Esophagus squamous epithelium (tissue), 4 donors: ENCODE results near the gene TFF2.

Experiments
- CTCF ChIP-seq, 6 experiments: fragments of 450-650 bp in 4 of 6; fragments of 200-600 bp in 2 of 6; sonication (generic) in 2 of 6; IDR thresholded peaks; one replicate each; pipeline ENCODE4 v1.5.1; 2016 to 2019; ENCODE audit warnings: antibody characterized with exemption in 6 of 6, mild to moderate bottlenecking in 4 of 6, moderate library complexity in 4 of 6
- POLR2A ChIP-seq, 4 donors: fragments of 450-650 bp; IDR thresholded peaks; one replicate each; pipeline ENCODE4 v1.6.1; 2017; ENCODE audit warnings: antibody characterized with exemption in 4 of 4, mild to moderate bottlenecking in 4 of 4, moderate library complexity in 3 of 4

- TF ChIP-seq POLR2A (IDR thresholded peaks at IDR 0.05) (no peak), CTCF (IDR thresholded peaks at IDR 0.05) (no peak)
Measured at GRCh38 chr21:42351626-42352440, 1.0 kb upstream of the TFF2 start.
